GM19035 (cell line): Measurements from ENCODE around the gene DKC1.

Experiments used
- ATAC-seq: cut with Tn5 transposase; IDR thresholded peaks from one replicate; pipeline ENCODE4 v1.9.1; 2021; ENCODE audit not compliant: unreplicated experiment

Gene DKC1

DNA sequence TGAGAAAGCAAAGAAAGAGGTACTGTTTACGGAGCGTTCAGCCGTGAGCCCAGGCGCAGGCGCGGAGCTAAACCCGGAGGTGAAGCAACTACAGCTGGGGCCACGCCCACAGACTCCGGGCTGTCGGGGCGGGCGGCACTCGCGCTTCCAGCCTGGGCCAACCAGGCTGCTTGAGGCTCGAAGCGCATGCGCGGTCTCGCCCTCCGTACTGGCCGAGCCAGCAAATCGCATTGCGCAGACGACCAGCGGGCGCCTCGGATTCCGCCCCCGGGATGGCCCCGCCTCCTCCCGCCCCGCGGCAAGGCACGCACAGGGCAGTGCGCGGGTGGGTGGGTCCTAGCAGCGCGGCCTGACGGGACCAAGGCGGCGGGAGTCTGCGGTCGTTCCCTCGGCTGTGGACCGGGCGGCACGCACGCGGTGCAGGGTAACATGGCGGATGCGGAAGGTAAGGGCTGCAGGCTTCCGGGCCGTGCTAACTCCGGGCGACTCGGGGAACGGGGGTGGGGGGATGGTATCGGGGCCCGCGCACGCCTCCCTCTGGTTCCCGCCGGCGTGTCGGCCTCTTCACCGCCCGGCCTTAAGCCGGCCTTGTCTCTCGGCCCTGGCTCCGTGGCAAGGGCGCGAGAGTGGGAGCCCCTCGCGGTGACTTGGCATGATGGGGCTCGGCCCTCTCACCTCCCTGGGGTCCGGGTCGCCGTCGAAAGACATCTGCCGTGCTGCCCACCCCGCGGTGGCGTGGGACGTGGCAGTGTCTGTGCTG, at the start of gene DKC1:
TSS of gene DKC1 (plus strand) at position 328 of the 760 bp plus-strand sequence. CDS start at position 430, 102 bp downstream.
- peak; percentile 85 for ATAC-seq

DNA sequence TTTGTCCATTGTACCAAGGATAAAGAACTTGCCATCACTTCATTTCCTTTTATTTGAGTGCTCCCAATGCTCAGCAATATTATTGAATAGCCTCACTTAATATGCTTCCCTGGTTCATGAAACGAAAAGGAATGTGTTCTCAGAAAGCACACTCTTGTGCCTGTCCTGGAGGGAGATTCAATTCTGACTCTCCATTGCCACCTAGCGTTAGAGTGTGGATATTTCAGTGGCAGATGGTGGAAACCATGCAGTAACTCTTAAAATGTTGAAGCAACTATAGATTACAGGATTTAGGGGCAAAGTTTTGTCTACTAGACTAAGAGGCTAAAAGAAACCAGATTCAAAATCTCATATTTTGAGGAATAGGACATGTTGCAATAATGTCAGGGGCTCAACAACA, 47.7 kb upstream of the DKC1 start:
- peak; percentile 50 for ATAC-seq

GRCh38 chrX:154715825-154716224, 46.8 kb upstream of the DKC1 start:
- no peak for ATAC-seq

GRCh38 chrX:154717824-154718223, 44.8 kb upstream of the DKC1 start:
- no peak for ATAC-seq

DNA sequence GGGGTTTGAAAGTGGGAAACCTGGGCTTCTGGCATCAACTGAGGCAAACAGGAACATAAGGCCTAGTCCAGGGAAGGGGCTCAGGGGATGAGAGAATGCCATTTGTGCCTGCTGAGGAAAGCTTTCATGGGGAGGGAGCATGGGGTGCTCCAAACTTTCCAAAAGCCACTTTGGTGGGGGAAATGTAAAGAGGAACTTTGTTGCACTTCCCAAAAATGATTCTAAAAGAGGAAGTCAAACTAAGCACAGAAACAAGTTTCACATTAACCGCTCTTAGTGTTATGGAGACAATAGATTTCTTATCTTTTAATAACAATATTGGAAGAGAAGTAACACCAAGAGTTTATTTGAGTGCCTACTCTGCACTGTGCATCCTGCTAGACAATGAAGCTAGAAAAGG, 44.0 kb upstream of the DKC1 start:
- ATAC-seq: no peak

DNA sequence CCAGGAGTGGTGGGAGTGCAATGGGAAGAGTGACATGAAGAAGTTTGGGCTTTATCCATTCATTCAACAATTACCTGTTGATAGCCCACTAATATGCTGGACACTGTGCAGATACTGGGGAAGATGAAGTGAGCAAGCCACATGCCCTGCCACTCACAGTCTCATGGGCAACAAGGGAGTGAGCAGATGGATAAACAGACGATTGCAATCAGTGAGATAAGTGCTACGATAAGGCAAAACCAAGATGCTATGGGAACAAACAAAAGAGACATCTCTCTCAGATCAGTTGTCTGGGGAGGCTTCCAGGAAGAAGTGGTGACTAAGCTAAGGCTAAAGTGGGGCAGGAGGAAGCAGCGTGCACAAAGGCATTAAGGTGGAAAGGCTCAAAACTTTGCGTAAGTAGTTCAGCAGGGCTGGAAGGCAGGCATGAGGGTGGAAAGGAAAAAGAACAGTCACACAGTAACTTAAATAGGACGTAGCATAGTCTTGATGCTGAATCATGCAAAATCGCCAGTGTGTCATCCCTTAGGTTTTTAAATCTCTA, 43.5 kb upstream of the DKC1 start:
- ATAC-seq: no peak

DNA sequence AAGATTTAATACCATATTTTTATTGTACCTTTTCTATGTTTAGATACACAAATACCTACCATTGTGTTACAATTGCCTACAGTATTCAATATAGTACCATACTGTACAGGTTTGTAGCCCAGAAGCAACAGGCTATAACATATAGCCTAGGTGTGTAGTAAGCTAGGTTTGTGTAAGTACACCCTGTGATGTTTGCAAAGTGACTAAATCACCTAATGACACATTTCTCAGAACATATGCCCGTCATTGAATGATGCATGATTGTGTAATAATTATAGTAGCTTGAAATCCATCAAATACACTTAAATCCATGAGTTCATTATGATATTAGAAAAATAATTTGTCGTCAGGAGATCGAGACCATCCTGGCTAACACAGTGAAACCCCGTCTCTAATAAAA, 42.6 kb upstream of the DKC1 start:
- ATAC-seq: no peak

GRCh38 chrX:154721155-154721554, 41.5 kb upstream of the DKC1 start:
- ATAC-seq: no peak

- ATAC-seq: peak; percentile 47
Measured at GRCh38 chrX:154724993-154725756, 37.5 kb upstream of the DKC1 start.

GRCh38 chrX:154727418-154727817, 35.2 kb upstream of the DKC1 start:
- no peak for ATAC-seq

DNA sequence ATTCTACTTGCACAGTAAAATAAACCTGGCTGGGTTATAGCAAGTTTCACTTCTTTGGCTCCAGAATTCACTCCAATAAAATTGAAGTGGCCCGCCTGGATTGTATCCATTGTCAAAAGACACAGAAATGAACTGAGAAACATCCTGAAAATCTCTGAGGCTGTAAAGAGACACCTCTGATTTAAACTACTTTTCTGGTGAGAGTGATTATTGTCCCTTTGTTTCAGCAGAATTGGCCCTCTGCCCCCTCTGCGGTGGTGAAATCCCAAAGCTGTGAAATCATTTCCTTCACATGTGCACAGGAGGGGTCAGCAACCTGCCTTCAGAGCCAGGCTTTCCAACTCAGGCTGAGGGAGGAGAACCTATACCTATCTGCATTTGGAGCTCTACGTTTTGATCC, 34.8 kb upstream of the DKC1 start:
- ATAC-seq: no peak

GRCh38 chrX:154728431-154729190, 34.1 kb upstream of the DKC1 start:
- ATAC-seq: no peak

DNA sequence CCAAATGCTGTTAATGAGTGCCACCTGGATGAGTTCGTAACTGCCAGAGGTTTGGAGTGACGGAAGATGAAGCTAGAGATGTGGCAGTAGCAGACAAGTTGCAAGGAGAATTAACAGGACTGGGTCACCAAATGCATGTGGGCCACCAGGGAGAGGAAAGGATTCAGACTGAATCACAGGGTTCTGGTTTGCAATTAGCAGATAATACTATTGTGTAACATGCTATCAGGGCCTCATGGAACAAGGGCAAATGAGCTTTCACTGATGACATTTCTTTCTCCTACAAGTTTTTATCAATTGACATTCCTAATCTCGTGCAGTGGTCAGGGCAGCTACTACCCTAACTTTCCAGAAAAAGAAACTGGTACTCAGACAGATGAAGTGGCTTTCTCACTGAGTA, 33.2 kb upstream of the DKC1 start:
- ATAC-seq: no peak

DNA sequence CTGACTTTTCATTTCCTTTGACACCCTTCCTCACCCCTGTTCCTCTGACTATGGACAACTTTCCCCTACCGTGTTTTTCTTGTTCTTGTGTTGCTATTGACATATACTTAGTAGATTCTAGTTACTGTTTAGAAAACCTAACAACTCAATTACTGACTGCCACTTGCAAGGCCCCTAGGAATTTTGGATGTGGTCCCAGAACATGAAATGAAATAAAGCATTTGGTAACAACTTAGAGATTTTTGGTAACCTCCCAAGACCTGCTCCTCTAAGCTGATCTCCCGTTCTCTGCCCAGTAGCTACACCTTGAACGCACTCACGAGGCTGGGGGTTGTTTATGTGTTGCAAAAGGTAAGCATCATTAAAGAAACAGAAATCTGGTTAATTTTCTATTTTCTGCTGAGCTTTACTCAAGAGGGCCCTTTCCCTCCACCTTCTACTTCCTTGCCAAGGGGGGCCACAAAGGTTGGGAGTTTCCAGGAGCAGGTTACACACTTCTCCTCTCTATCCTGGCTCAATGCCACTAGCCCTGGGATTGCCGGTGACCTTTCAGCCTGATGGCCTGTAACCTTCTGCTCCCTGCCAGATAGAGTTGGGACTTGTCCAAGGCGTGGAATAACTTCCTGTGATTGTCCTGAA, 32.3 kb upstream of the DKC1 start:
- no peak for ATAC-seq

DNA sequence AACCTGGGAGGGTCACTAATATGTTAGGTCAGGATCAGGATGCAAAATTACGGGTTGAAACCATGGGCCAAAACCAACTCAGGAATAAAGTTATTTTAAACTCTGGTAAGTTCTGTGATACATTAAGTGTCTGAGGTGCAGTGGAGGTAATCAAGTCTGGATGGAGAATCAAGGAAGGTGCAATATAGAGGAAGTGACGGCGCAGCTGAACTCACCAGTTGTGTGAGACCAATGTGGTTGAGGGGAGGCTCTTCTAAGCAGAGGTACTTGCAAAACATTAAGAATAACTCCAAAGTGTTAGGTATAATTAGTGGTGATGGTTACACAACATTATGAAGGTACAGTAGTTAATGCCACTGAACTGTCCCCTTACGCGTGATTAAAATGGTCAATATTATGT, 31.5 kb upstream of the DKC1 start:
- no peak for ATAC-seq

GRCh38 chrX:154731881-154732280, 30.8 kb upstream of the DKC1 start:
- ATAC-seq: no peak

DNA sequence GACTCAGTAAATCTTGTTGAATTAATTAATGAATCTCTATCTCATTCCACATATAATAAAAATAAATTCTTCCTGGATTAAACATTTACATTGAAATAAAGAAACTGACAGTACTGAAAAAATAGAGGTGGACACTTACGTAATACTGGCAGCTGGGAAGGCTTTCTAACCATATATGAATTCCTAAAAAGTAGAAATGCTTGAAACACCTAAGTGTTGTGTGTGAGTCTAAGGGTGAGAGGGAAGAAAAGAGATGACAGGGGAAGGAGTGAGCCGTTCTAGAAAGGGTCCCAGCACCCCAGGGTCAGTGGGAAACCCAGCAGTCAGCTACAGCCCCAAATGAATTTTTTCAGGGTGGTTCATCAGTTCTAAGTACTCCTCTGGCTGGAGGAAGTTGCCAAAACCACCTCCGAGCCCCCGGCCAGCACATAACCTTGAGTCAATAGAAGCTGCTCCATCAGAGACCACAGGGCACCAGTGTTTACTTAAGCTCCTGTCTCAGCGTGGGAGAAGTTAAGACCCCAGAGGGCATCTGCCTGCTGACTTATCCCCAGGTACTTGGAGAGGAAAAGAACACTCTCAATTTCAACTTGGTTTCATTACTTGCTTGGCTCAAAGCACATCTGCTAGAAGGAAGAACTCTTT, 30.1 kb upstream of the DKC1 start:
- ATAC-seq: no peak

DNA sequence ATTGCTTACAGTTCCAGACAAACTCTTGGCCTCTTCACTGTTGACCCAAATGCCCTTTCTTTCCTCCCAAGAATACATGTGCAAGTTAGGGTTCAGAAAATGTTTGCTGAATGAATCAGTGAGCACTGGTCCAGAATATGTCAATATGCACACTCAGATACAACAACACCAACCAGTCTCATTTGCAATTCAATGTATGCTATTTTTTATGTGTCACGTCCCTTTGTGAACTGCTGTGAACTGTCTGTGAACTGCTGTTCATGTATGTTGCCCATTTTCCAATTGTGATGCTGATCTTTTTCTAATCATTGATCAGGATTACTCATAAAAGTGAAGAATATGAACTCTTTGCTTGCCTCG, 29.6 kb upstream of the DKC1 start:
- ATAC-seq: no peak

- ATAC-seq: no peak
Measured at GRCh38 chrX:154734061-154734781, 28.4 kb upstream of the DKC1 start.
